CD4-positive, alpha-beta memory T cell (primary cell): ENCODE results near the gene CFAP58. TPM values are rescaled to one million over a fixed set of nuclear protein-coding genes. Genes with fewer than 3 reads are reported as not detected.

Experiments used
- CTCF ChIA-PET: fragments of 350-600 bp; sonication (Branson Sonifier 250); formaldehyde crosslinking; loops from one replicate; lab custom pipeline; 2021; ENCODE audit warnings: inconsistent platforms; ENCODE audit not compliant: partially characterized antibody; lab: Charles Lee
- POLR2A ChIA-PET: fragments of 350-600 bp; sonication (Branson Sonifier 250); formaldehyde crosslinking; loops from one replicate; lab custom pipeline; 2021; ENCODE audit not compliant: partially characterized antibody; lab: Charles Lee
- DNase-seq, 5 donors: peaks; one replicate each; pipeline versions ENCODE4 v3.0.0 to v3.0.0-alpha.2; 2020 to 2022; ENCODE audit warnings: mixed read lengths in 1 of 5
- H3K27ac ChIP-seq: one replicate; pipeline ENCODE4 v1.7.0; 2013; ENCODE audit warnings: low read depth, low read length
- H3K27me3 ChIP-seq: 2 replicates; pipeline ENCODE4 v1.7.0; 2013; ENCODE audit warnings: mild to moderate bottlenecking, low read length, moderate library complexity; ENCODE audit not compliant: insufficient read depth
- H3K36me3 ChIP-seq: 2 replicates; pipeline ENCODE4 v1.7.0; 2013; ENCODE audit warnings: mild to moderate bottlenecking, low read length, moderate library complexity; ENCODE audit not compliant: insufficient read depth
- H3K4me1 ChIP-seq: 2 replicates; pipeline ENCODE4 v1.7.0; 2013; ENCODE audit warnings: mild to moderate bottlenecking, low read length, moderate library complexity; ENCODE audit not compliant: insufficient read depth
- H3K4me3 ChIP-seq, 2 donors: one replicate each; pipeline ENCODE4 v1.7.0; 2013; ENCODE audit warnings: low read length in 2 of 2, mild to moderate bottlenecking in 1 of 2
- H3K9me3 ChIP-seq, 2 donors: one replicate each; pipeline ENCODE4 v1.7.0; 2013; ENCODE audit warnings: low read length in 2 of 2, control low read depth in 1 of 2; ENCODE audit not compliant: control insufficient read depth in 1 of 2
- H3K27ac Mint-ChIP-seq, 7 donors: one replicate each; pipeline ENCODE4 v1.8.0; 2020 to 2021; ENCODE audit warnings: mixed read lengths in 7 of 7, mild to moderate bottlenecking in 6 of 7, inconsistent platforms in 3 of 7, moderate library complexity in 3 of 7
- H3K27me3 Mint-ChIP-seq, 2 donors: one replicate each; pipeline ENCODE4 v1.8.0; 2020 to 2021; ENCODE audit warnings: mixed read lengths in 2 of 2
- H3K36me3 Mint-ChIP-seq, 2 donors: one replicate each; pipeline ENCODE4 v1.8.0; 2020 to 2021; ENCODE audit warnings: mixed read lengths in 2 of 2, inconsistent platforms in 1 of 2, mild to moderate bottlenecking in 1 of 2
- H3K4me1 Mint-ChIP-seq, 4 donors: one replicate each; pipeline ENCODE4 v1.8.0; 2020 to 2021; ENCODE audit warnings: mixed read lengths in 4 of 4, mild to moderate bottlenecking in 1 of 4
- H3K4me3 Mint-ChIP-seq, 8 donors: one replicate each; pipeline ENCODE4 v1.8.0; 2020 to 2021; ENCODE audit warnings: mixed read lengths in 8 of 8, mild to moderate bottlenecking in 7 of 8, moderate library complexity in 6 of 8, inconsistent platforms in 3 of 8
- H3K9me3 Mint-ChIP-seq, 8 donors: one replicate each; pipeline ENCODE4 v1.8.0; 2020 to 2021; ENCODE audit warnings: mixed read lengths in 8 of 8, mild to moderate bottlenecking in 5 of 8, inconsistent platforms in 3 of 8, moderate library complexity in 1 of 8
- intact Hi-C: fragments of 100-400 bp; cut with micrococcal nuclease; formaldehyde crosslinking; loops from one replicate; pipeline ENCODE4 v1.15.1; 2023
- polyA plus RNA-seq, 2 donors: library from polyadenylated mRNA; unstranded; fragments of 300-500 nt; fragmentation: Illumina TruSeq; gene quantifications; one replicate each; pipeline ENCODE4 v1.2.3, GENCODE V29; 2021
- total RNA-seq, 2 experiments: library from RNA; stranded (reverse); gene quantifications; one replicate each; pipeline ENCODE4 v1.2.3, GENCODE V29; 2021

CFAP58 gene
- total and polyA plus RNA-seq, 4 experiments from 2014 or later = not detected

DNA sequence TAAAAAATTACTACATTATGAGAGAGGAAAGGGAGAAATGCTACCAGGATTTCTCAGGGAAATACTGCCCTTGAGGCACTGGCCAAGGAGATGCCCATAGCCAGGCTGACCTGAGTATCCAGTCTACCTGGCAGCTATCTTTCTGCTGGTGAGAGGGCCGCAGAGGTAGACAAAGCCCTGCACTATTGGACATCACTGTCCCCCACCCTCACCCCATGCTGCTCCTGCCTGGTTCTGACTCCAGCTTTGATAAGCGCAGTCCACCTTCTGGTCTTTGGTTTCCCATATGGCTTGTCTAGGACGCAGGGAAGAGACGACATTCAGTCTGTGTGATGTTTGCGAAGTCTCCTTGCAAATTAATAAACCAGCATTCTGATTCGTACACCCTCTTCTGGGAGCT is 19.1 kb upstream of the CFAP58 start:
- Mint-ChIP-seq H3K4me1 (peaks cover 46 to 87% (median 75%) of the 10 kb centered on the region in 4 donors), H3K36me3 (peaks cover 0 to 30% of the 10 kb centered on the region in 2 donors), H3K27me3 (peaks cover 0 to 3% of the 10 kb centered on the region in 2 donors), H3K27ac (peak overlapping the region; percentile 81 to 98 (median 91)), H3K9me3 (no peaks in the 10 kb centered on the region), H3K4me3 (peak overlapping the region in 4 of 8 donors; percentile 24 to 100 (median 82))
- H3K9me3 ChIP-seq = no peaks in the 10 kb centered on the region
- no peak overlapping the region for H3K4me3 ChIP-seq
- no peaks in the 10 kb centered on the region for H3K36me3 ChIP-seq
- CTCF ChIA-PET = interaction anchor here (1.0 to 7.1 kb wide), 8 partner anchors 12 to 60 kb away, joined by 3 to 100 read pairs (median 7); partner anchors contain the start of gene CFAP58
- no peaks in the 10 kb centered on the region for H3K27me3 ChIP-seq
- POLR2A ChIA-PET = interaction anchor here (6.4 kb wide), 1 partner anchor 26 kb away, joined by 126 read pairs; no protein-coding TSS in a partner anchor
- H3K27ac ChIP-seq = no peak overlapping the region
- peaks cover 84% of the 10 kb centered on the region for H3K4me1 ChIP-seq
- no peak for DNase-seq
- intact Hi-C loops = no loop called here

DNA sequence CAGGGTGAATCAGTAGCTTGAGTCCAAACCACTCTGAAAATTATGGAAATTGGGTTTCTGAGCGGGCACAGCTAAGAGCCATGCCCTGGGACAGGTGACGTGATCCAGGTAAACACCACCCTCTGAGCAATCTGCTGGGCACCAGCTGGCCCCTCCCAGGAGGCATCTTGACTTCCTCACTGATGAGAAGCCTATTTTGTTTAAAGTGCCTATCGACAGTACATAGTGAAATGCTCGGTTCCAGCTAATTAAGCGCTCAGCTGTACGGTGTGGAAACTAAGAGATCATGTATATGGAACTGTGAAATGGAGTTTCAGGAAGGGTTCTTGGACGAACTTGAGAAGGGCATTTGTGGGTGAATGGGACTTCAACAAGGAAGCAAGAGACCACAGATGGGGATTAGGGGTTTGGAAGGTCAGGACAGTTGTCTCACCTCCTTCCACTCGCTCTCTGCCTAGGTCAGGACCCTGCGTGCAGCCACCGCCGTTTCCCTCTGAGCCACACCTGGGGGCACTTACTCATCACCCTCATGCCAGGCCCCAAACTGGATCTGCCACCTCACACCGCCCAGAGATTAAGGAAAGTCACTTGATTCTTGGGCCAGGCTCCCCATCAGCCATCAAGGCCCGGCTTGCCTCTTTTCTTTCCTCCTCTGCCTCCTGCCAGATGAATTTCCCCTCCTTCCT is 18.5 kb upstream of the CFAP58 start:
- H3K4me3 Mint-ChIP-seq = peak overlapping the region in 7 of 8 donors; percentile 52 to 100 (median 74)
- peaks cover 44 to 87% (median 70%) of the 10 kb centered on the region in 4 donors for H3K4me1 Mint-ChIP-seq
- Histone ChIP-seq H3K4me1 (peaks cover 79% of the 10 kb centered on the region), H3K4me3 (no peak overlapping the region), H3K27ac (peak overlapping the region; percentile 0), H3K9me3 (no peaks in the 10 kb centered on the region), H3K36me3 (no peaks in the 10 kb centered on the region), H3K27me3 (no peaks in the 10 kb centered on the region)
- H3K27me3 Mint-ChIP-seq = peaks cover 0 to 3% of the 10 kb centered on the region in 2 donors
- no peaks in the 10 kb centered on the region for H3K9me3 Mint-ChIP-seq
- ChIA-PET CTCF (interaction anchor here (1.0 to 7.1 kb wide), 9 partner anchors 13 to 61 kb away, joined by 4 to 100 read pairs (median 9); partner anchors contain the start of gene CFAP58), POLR2A (interaction anchor here (1.5 to 6.4 kb wide), 3 partner anchors 10 to 65 kb away, joined by 3 to 179 read pairs (median 126); no protein-coding TSS in a partner anchor)
- peak overlapping the region; percentile 81 to 98 (median 91) for H3K27ac Mint-ChIP-seq
- H3K36me3 Mint-ChIP-seq = peaks cover 0 to 30% of the 10 kb centered on the region in 2 donors
- no peak for DNase-seq
- intact Hi-C loops = no loop called here

DNA sequence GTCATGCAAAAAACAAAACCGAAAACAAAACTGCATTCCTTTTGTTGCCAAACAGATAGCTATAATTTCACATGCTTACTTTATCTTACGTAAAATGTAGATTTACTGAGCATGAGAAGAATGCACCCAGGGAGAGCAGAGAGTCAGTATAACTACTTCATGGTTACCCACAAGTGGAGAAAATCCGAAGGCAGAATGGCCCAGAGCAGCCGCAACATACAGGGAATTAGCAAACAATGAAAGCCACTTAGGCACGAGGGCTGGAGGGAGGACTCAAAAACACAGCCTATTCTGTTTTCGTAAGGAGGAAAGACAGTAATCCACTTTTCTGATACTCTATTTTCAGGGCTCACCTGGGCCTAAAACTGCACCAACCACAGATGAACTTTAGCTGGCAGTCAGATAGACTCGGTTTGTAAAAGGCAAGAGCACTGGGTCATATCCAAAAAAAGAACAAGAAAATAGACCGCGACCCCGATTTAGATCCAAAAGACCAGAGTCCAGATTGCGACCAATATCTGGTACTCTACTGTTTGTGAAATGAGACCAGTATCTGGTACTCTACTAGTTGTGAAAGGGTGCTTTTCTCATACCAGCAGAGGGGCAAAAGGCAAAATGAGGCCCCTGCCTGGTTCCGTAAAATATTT is 16.7 kb upstream of the CFAP58 start:
- Histone ChIP-seq H3K27ac (peak overlapping the region; percentile 83), H3K4me1 (peaks cover 60% of the 10 kb centered on the region), H3K36me3 (no peaks in the 10 kb centered on the region), H3K4me3 (peak overlapping the region; percentile 51 to 80), H3K9me3 (no peaks in the 10 kb centered on the region), H3K27me3 (no peaks in the 10 kb centered on the region)
- Mint-ChIP-seq H3K36me3 (peaks cover 0 to 25% of the 10 kb centered on the region in 2 donors), H3K9me3 (no peaks in the 10 kb centered on the region), H3K27ac (peak overlapping the region; percentile 86 to 99 (median 94)), H3K4me3 (peak overlapping the region; percentile 96 to 100 (median 99)), H3K27me3 (peaks cover 0 to 3% of the 10 kb centered on the region in 2 donors), H3K4me1 (peaks cover 35 to 72% (median 53%) of the 10 kb centered on the region in 4 donors)
- DNase-seq = no peak
- CTCF ChIA-PET = interaction anchor here (0.5 to 7.1 kb wide), 12 partner anchors 7 to 984 kb away, joined by 3 to 100 read pairs (median 12); partner anchors contain the start of gene CFAP58
- POLR2A ChIA-PET = interaction anchor here (1.5 to 6.4 kb wide), 7 partner anchors 11 to 82 kb away, joined by 3 to 179 read pairs (median 11); partner anchors contain the start of genes CFAP58 and GSTO1
- intact Hi-C loops = no loop called here

GRCh38 chr10:104337521-104337984 is 16.1 kb upstream of the CFAP58 start:
- H3K9me3 Mint-ChIP-seq = no peaks in the 10 kb centered on the region
- H3K27ac Mint-ChIP-seq = peak overlapping the region; percentile 86 to 99 (median 94)
- no peak for DNase-seq
- Histone ChIP-seq H3K27ac (peak overlapping the region; percentile 83), H3K4me3 (peak overlapping the region; percentile 51 to 80), H3K4me1 (peaks cover 54% of the 10 kb centered on the region), H3K27me3 (no peaks in the 10 kb centered on the region), H3K36me3 (no peaks in the 10 kb centered on the region), H3K9me3 (no peaks in the 10 kb centered on the region)
- CTCF ChIA-PET = interaction anchor here (0.7 to 7.1 kb wide), 13 partner anchors 8 to 83 kb away, joined by 3 to 100 read pairs (median 6); partner anchors contain the start of genes CFAP58 and GSTO1
- peaks cover 0 to 3% of the 10 kb centered on the region in 2 donors for H3K27me3 Mint-ChIP-seq
- H3K4me3 Mint-ChIP-seq = peak overlapping the region; percentile 96 to 100 (median 99)
- intact Hi-C loops = no loop called here
- peaks cover 0 to 25% of the 10 kb centered on the region in 2 donors for H3K36me3 Mint-ChIP-seq
- POLR2A ChIA-PET = interaction anchor here (1.3 to 6.4 kb wide), 8 partner anchors 10 to 216 kb away, joined by 3 to 179 read pairs (median 12); partner anchors contain the start of genes CFAP58, GSTO1, GSTO2 and SFR1
- peaks cover 34 to 68% (median 47%) of the 10 kb centered on the region in 4 donors for H3K4me1 Mint-ChIP-seq

GRCh38 chr10:104337985-104338735 is 15.5 kb upstream of the CFAP58 start, which contains the start of gene ITPRIP:
Gene ITPRIP (minus strand): TSS chr10:104338465. CDS start chr10:104316051, 22,414 bp downstream.
- peak; percentile 81 to 88 (median 85) for DNase-seq
- Histone ChIP-seq H3K36me3 (no peaks in the 10 kb centered on the region), H3K4me1 (peaks cover 48% of the 10 kb centered on the region), H3K27ac (peak within 1 kb of the TSS; percentile 83), H3K4me3 (peak within 1 kb of the TSS; percentile 51 to 80), H3K27me3 (no peaks in the 10 kb centered on the region), H3K9me3 (no peaks in the 10 kb centered on the region)
- intact Hi-C loops = loop anchor here (1.0 to 2.0 kb wide), 7 partner anchors 9 to 106 kb away; partner anchors contain the start of genes CFAP43, CFAP58 and GSTO2
- Mint-ChIP-seq H3K9me3 (no peaks in the 10 kb centered on the region), H3K36me3 (peaks cover 0 to 20% of the 10 kb centered on the region in 2 donors), H3K4me1 (peaks cover 28 to 62% (median 42%) of the 10 kb centered on the region in 4 donors), H3K27ac (peak within 1 kb of the TSS; percentile 97 to 100 (median 99)), H3K27me3 (peaks cover 0 to 3% of the 10 kb centered on the region in 2 donors), H3K4me3 (peak within 1 kb of the TSS; percentile 96 to 100 (median 99))
- ChIA-PET POLR2A (interaction anchor here (0.9 to 6.4 kb wide), 12 partner anchors 9 to 216 kb away, joined by 3 to 179 read pairs (median 6); partner anchors contain the start of genes CFAP58, GSTO1, GSTO2 and SFR1), CTCF (interaction anchor here (0.7 to 7.1 kb wide), 17 partner anchors 9 to 83 kb away, joined by 3 to 100 read pairs (median 5); partner anchors contain the start of genes CFAP58 and GSTO1)
